ENCODE results near the gene EIPR1. TPM values are rescaled to one million over a fixed set of nuclear protein-coding genes. Genes with fewer than 3 reads are reported as not detected.

Gene EIPR1
- total RNA-seq, 1 experiment from 2014 or later, result 27.8 TPM

DNA sequence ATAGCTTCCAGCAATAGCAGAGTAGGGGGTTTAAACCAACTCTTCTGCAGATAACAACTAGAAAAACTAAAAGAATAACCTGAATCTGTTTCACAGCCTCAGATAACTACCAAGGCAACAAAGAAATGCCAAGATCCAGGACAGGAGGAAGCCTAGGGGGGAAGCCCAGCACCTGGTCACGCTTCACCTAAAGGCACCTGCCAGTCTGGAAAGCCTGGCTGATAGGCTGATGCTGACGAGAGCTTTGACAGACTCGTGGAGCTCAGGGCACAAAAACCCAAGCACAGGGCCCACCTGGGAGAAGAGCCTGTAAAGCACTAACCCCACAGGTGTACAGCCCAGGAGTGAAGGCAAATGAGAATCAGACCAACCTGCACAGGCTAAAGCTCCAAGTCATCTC, 22.6 kb downstream of the EIPR1 start:
- Histone ChIP-seq H2BK15ac (ENCODE audit: low read depth, low read length) (no peak overlapping the region), H4K91ac (ENCODE audit: insufficient read length, low read depth, low read length) (no peak overlapping the region), H3K9ac (ENCODE audit: extremely low read depth, insufficient read length, low read length) (no peak overlapping the region), H4K5ac (ENCODE audit: insufficient read length, low read depth, low read length) (no peak overlapping the region), H3K9me3 (ENCODE audit: control insufficient read depth, low read depth, low read length) (no peaks in the 10 kb centered on the region), H3K4ac (ENCODE audit: low read depth, low read length) (no peak overlapping the region), H3K4me1 (ENCODE audit: insufficient read depth, low read length) (no peaks in the 10 kb centered on the region; the same call in 1 of the 2 replicates), H2BK20ac (ENCODE audit: low read depth, low read length, poor library complexity, severe bottlenecking) (no peak overlapping the region), H3T11ph (ENCODE audit: low read length) (no peak overlapping the region), H3K18ac (ENCODE audit: insufficient read length, low read depth, low read length) (no peak overlapping the region), H3K56ac (ENCODE audit: insufficient read length, low read depth, low read length) (no peak overlapping the region), H2BK120ac (ENCODE audit: low read depth, low read length, poor library complexity, severe bottlenecking) (no peak overlapping the region), H2AFZ (ENCODE audit: low read length) (no peak overlapping the region), H4K20me1 (ENCODE audit: control insufficient read depth, insufficient read depth, insufficient read length) (no peaks in the 10 kb centered on the region), H3K79me1 (ENCODE audit: insufficient read depth, low read depth, low read length, poor library complexity, severe bottlenecking) (no peaks in the 10 kb centered on the region), H2AK5ac (ENCODE audit: insufficient read length, low read length) (no peak overlapping the region), H3K27me3 (ENCODE audit: insufficient read depth, low read length) (no peaks in the 10 kb centered on the region), H2BK5ac (ENCODE audit: insufficient read length, low read length) (no peak overlapping the region), H3K4me2 (ENCODE audit: insufficient read depth, insufficient read length, low read length) (no peak overlapping the region), H3K27ac (ENCODE audit: insufficient read length, low read depth, low read length) (no peak overlapping the region), H3K14ac (ENCODE audit: insufficient read depth, low read length) (no peak overlapping the region; the same call in 1 of the 2 replicates), H4K8ac (replicated peaks; ENCODE audit: insufficient read length, low read depth, low read length) (no peak overlapping the region), H3K23me2 (ENCODE audit: insufficient read length, low read depth, low read length, poor library complexity, severe bottlenecking) (no peaks in the 10 kb centered on the region), H2BK12ac (ENCODE audit: insufficient read length, low read depth, low read length) (no peak overlapping the region), H3K23ac (ENCODE audit: insufficient read length, low read depth, low read length) (no peak overlapping the region), H3K79me2 (ENCODE audit: insufficient read depth, low read length) (peaks cover 4% of the 10 kb centered on the region; the same call in 1 of the 2 replicates)
- TF ChIP-seq, protein P1, sequence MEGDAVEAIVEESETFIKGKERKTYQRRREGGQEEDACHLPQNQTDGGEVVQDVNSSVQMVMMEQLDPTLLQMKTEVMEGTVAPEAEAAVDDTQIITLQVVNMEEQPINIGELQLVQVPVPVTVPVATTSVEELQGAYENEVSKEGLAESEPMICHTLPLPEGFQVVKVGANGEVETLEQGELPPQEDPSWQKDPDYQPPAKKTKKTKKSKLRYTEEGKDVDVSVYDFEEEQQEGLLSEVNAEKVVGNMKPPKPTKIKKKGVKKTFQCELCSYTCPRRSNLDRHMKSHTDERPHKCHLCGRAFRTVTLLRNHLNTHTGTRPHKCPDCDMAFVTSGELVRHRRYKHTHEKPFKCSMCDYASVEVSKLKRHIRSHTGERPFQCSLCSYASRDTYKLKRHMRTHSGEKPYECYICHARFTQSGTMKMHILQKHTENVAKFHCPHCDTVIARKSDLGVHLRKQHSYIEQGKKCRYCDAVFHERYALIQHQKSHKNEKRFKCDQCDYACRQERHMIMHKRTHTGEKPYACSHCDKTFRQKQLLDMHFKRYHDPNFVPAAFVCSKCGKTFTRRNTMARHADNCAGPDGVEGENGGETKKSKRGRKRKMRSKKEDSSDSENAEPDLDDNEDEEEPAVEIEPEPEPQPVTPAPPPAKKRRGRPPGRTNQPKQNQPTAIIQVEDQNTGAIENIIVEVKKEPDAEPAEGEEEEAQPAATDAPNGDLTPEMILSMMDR (conservative IDR thresholded peaks at IDR 0.05), result no peak
- Mint-ChIP-seq H3K36me3 (ENCODE audit: insufficient read depth in 1 of 3, low read depth in 3 of 3) (peaks cover 19 to 24% (median 24%) of the 10 kb centered on the region in 3 experiments; a peak in 6 of 7 replicates), H3K9me3 (peaks cover 0 to 3% of the 10 kb centered on the region in 2 experiments; a peak in 2 of 5 replicates), H3K4me1 (peaks cover 13% of the 10 kb centered on the region in 2 experiments), H3K27me3 (ENCODE audit: low read depth) (no peaks in the 10 kb centered on the region), H3K27ac (no peak overlapping the region; a peak in 1 of 7 replicates), H3K4me3 (no peak overlapping the region)
- no CpG with 5 or more reads among the region's 3 CpGs for WGBS (ENCODE audit: extremely low coverage, insufficient read length, low lambda C conversion rate)
- no peak for DNase-seq
